GM23248 (cell line): Measurements from ENCODE around the gene NSUN2.

Experiments
- EZH2 ChIP-seq: fragments of 200-600 bp; sonication (generic); IDR thresholded peaks from 2 replicates; pipeline ENCODE4 v1.6.1; 2018; ENCODE audit warnings: antibody characterized with exemption, mild to moderate bottlenecking; ENCODE audit not compliant: insufficient read depth, poor library complexity, severe bottlenecking
- EZH2phosphoT487 ChIP-seq: fragments of 200-600 bp; sonication (generic); IDR thresholded peaks from 2 replicates; pipeline ENCODE4 v1.6.1; 2018; ENCODE audit warnings: antibody characterized with exemption, moderate library complexity, mild to moderate bottlenecking, low read depth; ENCODE audit not compliant: insufficient read depth

- no peak for TF ChIP-seq EZH2
- no peak for TF ChIP-seq EZH2phosphoT487
Observed at GRCh38 chr5:6584727-6585126, 48.1 kb downstream of the NSUN2 start.
